Measurements from ENCODE around the gene PNPLA7. TPM values are rescaled to one million over a fixed set of nuclear protein-coding genes. Genes with fewer than 3 reads are reported as not detected.

The PNPLA7 gene
- total RNA-seq, 4 donors from 2014 or later, result 16.0 to 95.4 (median 24.9) TPM

DNA sequence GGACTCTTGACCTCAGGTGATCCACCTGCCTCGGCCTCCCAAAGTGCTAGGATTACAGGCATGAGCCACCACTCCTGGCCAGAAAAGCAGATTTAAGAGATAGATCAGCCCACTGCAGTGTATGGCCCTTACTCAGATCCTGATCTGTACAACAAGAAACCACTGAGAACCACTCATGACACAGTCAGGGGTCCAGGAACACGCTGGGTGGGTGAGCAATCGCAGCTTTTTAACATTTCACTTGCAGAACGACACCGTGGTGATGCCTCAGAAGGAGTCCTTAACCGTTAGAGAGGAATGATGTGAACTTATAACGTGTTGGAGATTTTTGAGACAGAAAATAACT is 45.8 kb downstream of the PNPLA7 start:
- WGBS, 2 donors (ENCODE audit: low coverage in 1 of 2), result 77 to 87% methylated on average over 5 to 7 of the region's 7 CpGs
- intact Hi-C loops (cut with DNase I; ENCODE audit: low total_unique reads) (no loop called here), in situ Hi-C loops (cut with MboI; ENCODE audit: low pct_ligation_motif_present in 1 of 4, low pct_unique_long_range_greater_than_20kb in 1 of 4, low sequenced_read_pairs in 3 of 4) (no loop called here)
- DNase-seq, result no peak
- no peaks in the 10 kb centered on the region for H3K4me1 ChIP-seq
- H3K36me3 ChIP-seq, result no peaks in the 10 kb centered on the region
- H3K9me3 ChIP-seq, result no peaks in the 10 kb centered on the region
- no peaks in the 10 kb centered on the region for H3K27me3 ChIP-seq
- H3K4me3 ChIP-seq, result no peak overlapping the region
- no peak overlapping the region for H3K27ac ChIP-seq
- TF ChIP-seq EP300 (IDR thresholded peaks at IDR 0.05; ENCODE audit: low read depth), result no peak
- TF ChIP-seq, protein P1, sequence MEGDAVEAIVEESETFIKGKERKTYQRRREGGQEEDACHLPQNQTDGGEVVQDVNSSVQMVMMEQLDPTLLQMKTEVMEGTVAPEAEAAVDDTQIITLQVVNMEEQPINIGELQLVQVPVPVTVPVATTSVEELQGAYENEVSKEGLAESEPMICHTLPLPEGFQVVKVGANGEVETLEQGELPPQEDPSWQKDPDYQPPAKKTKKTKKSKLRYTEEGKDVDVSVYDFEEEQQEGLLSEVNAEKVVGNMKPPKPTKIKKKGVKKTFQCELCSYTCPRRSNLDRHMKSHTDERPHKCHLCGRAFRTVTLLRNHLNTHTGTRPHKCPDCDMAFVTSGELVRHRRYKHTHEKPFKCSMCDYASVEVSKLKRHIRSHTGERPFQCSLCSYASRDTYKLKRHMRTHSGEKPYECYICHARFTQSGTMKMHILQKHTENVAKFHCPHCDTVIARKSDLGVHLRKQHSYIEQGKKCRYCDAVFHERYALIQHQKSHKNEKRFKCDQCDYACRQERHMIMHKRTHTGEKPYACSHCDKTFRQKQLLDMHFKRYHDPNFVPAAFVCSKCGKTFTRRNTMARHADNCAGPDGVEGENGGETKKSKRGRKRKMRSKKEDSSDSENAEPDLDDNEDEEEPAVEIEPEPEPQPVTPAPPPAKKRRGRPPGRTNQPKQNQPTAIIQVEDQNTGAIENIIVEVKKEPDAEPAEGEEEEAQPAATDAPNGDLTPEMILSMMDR (IDR thresholded peaks at IDR 0.05), result no peak
- no peak for TF ChIP-seq POLR2AphosphoS5 (IDR thresholded peaks at IDR 0.05)
- no peak for TF ChIP-seq POLR2A (IDR thresholded peaks at IDR 0.05)

DNA sequence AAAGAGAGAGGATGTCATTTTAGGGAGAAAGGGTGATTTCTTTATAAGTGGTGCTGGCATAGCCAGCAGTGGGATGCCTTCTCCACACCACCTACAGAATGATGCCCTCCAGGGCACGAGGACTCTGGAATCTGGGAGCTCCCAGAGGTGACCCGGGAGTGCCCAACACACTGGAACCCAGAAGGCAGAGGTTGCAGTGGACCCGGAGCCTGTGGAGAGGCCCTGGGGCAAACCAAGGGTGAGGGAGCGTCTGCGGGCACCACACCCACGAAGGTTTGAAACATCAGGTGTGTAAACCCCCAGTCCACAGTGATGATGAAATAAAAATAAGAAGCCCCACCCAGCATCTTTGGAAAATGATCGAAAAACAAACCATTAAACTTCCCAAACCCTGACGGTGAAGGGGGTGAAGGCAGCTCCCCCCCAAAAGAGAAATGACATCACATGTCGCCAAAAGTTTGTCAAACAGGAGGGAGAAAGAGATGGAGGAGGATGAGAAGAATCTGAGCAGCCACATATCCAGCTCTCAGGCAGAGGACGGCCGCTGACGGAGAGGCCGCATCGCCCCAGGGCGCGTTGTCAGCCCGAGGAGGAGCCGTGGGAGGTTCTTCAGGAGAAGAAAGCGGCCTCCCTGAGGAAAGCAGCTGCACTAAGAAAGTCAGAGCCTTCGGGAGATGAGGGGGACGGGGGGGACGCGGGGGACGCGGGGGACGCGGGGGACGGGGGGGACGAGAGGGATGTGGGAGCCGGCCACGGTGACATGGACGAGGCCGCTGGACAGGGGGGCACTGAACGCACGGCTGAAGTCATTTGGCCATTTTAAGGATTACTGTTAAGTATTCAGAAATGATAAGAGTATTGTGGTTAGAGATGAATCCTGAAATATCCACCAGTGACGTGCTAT is 47.9 kb downstream of the PNPLA7 start:
- no peak for DNase-seq
- Histone ChIP-seq H3K9me3 (no peaks in the 10 kb centered on the region), H3K27me3 (no peaks in the 10 kb centered on the region), H3K4me3 (no peak overlapping the region), H3K27ac (no peak overlapping the region), H3K36me3 (no peaks in the 10 kb centered on the region), H3K4me1 (no peaks in the 10 kb centered on the region)
- in situ Hi-C loops (cut with MboI; ENCODE audit: low pct_ligation_motif_present in 1 of 4, low pct_unique_long_range_greater_than_20kb in 1 of 4, low sequenced_read_pairs in 3 of 4), result no loop called here
- WGBS, 2 donors (ENCODE audit: low coverage in 1 of 2), result 86% methylated on average over 32 of the region's 36 CpGs; no CpG with 5 or more reads in 1 of the 2 donors
- no peak for TF ChIP-seq POLR2AphosphoS5 (IDR thresholded peaks at IDR 0.05)
- TF ChIP-seq, protein P1 (IDR thresholded peaks at IDR 0.05), result no peak
- no peak for TF ChIP-seq EP300 (IDR thresholded peaks at IDR 0.05; ENCODE audit: low read depth)
- no peak for TF ChIP-seq POLR2A (IDR thresholded peaks at IDR 0.05)
- intact Hi-C loops (cut with DNase I; ENCODE audit: low total_unique reads), result no loop called here

DNA sequence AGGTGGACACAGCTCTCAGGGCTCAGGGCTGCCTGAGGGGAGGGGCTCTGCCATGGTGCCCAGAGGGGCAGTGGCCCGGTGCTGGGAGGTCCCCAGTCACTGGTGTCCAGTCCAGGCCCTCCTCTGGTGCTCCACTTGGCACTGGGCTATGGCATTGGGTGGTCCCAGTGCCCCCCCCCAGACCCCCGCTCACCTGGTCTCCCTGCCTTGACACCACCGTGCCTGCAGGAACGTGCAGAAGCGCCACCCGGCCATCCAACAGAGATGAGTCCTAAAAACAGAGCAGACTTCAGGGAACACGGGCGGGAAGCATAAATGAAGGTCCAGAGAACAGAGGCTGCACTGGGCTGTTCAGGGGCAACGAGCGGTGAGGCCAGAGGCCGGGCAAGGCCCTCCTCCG is 48.7 kb downstream of the PNPLA7 start:
- Histone ChIP-seq H3K4me1 (no peaks in the 10 kb centered on the region), H3K9me3 (no peaks in the 10 kb centered on the region), H3K27ac (no peak overlapping the region), H3K36me3 (no peaks in the 10 kb centered on the region), H3K27me3 (no peaks in the 10 kb centered on the region), H3K4me3 (no peak overlapping the region)
- TF ChIP-seq POLR2A (IDR thresholded peaks at IDR 0.05) (no peak), POLR2AphosphoS5 (IDR thresholded peaks at IDR 0.05) (no peak)
- TF ChIP-seq, protein P1 (IDR thresholded peaks at IDR 0.05), result no peak
- DNase-seq, result no peak
- in situ Hi-C loops (cut with MboI; ENCODE audit: low pct_ligation_motif_present in 1 of 4, low pct_unique_long_range_greater_than_20kb in 1 of 4, low sequenced_read_pairs in 3 of 4) (no loop called here), intact Hi-C loops (cut with DNase I; ENCODE audit: low total_unique reads) (no loop called here)
- 89% methylated on average over 10 of the region's 12 CpGs; no CpG with 5 or more reads in 1 of the 2 donors for WGBS, 2 donors (ENCODE audit: low coverage in 1 of 2)

DNA sequence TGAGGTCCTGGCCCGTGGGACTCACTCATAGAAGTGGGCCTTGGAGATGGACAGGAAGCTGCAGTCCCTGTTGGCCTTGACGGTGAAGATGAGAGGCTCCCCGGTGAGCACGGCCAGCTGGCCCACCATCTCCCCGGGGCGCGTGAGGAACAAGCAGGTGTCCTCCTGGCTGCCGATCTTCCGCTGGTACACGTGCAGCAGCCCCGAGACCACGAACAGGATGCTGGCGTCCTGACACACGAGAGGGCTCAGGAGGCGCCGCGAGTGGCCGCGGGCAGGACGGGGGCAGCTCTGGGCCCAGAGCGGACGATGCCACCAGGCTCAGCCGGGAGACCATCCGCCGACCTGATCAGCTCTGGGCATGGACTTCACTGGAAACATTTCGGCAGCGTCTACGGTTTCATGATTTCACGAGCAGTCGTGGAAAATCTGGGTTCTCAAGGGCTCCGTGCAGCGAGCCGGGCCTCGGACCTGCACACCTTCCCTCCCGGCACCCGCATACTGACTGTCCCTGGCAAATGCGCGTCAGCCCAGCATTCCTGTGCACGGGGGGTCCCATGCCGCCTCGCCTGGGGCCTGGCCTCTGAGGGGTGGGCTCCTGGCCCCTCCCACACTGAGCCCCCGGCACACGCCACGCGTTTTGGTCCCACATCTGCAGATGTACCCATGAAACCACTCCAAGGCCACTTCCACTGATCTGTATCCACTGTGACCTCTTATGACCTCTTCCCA is 49.4 kb downstream of the PNPLA7 start:
- H3K9me3 ChIP-seq, result no peaks in the 10 kb centered on the region
- no peak overlapping the region for H3K4me3 ChIP-seq
- in situ Hi-C loops (cut with MboI; ENCODE audit: low pct_ligation_motif_present in 1 of 4, low pct_unique_long_range_greater_than_20kb in 1 of 4, low sequenced_read_pairs in 3 of 4), result no loop called here
- no peaks in the 10 kb centered on the region for H3K27me3 ChIP-seq
- H3K27ac ChIP-seq, result no peak overlapping the region
- intact Hi-C loops (cut with DNase I; ENCODE audit: low total_unique reads), result no loop called here
- TF ChIP-seq, protein P1 (IDR thresholded peaks at IDR 0.05), result no peak
- TF ChIP-seq POLR2A (IDR thresholded peaks at IDR 0.05) (no peak), EP300 (IDR thresholded peaks at IDR 0.05; ENCODE audit: low read depth) (no peak), POLR2AphosphoS5 (IDR thresholded peaks at IDR 0.05) (no peak)
- no peaks in the 10 kb centered on the region for H3K4me1 ChIP-seq
- WGBS, 2 donors (ENCODE audit: low coverage in 1 of 2), result 91% methylated on average over 35 of the region's 45 CpGs; no CpG with 5 or more reads in 1 of the 2 donors
- no peaks in the 10 kb centered on the region for H3K36me3 ChIP-seq
- DNase-seq, result no peak

Measured in transverse colon (tissue), 4 donors.